Effector memory CD8-positive, alpha-beta T cell (primary cell): ENCODE results near the gene WNT9A.
A peak's percentile ranks its signal among the peaks of the same experiment; 100 is the strongest.
"Not testable (repeated sequence)": the region's sequence is repeated elsewhere in the genome, so short reads cannot be mapped to it uniquely, and the experiment has no call there.

Experiments used
- ATAC-seq: fragments of 150-1000 bp; cut with Tn5 transposase; replicated peaks from 2 replicates; pipeline ENCODE4 v1.10.0; 2021; ENCODE audit warnings: mild to moderate bottlenecking, moderate library complexity
- DNase-seq, 3 experiments: peaks; one replicate each; pipeline ENCODE4 v3.0.0; 2021
- H3K27ac Mint-ChIP-seq, 2 donors: one replicate each; pipeline ENCODE4 v1.8.0; 2022; ENCODE audit warnings: mild to moderate bottlenecking in 2 of 2, mixed read lengths in 2 of 2, moderate library complexity in 2 of 2
- H3K27me3 Mint-ChIP-seq, 2 donors: one replicate each; pipeline ENCODE4 v1.8.0; 2022; ENCODE audit warnings: mixed read lengths in 2 of 2
- H3K36me3 Mint-ChIP-seq: one replicate; pipeline ENCODE4 v1.8.0; 2022; ENCODE audit warnings: mild to moderate bottlenecking, moderate library complexity, mixed read lengths; ENCODE audit not compliant: insufficient read depth
- H3K4me1 Mint-ChIP-seq, 2 donors: one replicate each; pipeline ENCODE4 v1.8.0; 2022; ENCODE audit warnings: low read depth in 2 of 2, mixed read lengths in 2 of 2
- H3K4me3 Mint-ChIP-seq, 2 donors: one replicate each; pipeline ENCODE4 v1.8.0; 2022; ENCODE audit warnings: mild to moderate bottlenecking in 2 of 2, mixed read lengths in 2 of 2, moderate library complexity in 2 of 2
- H3K9me3 Mint-ChIP-seq, 2 donors: one replicate each; pipeline ENCODE4 v1.8.0; 2022; ENCODE audit warnings: mixed read lengths in 2 of 2
- total RNA-seq, 9 experiments: gene quantifications; one replicate each; lab custom pipeline; 2026; lab: John Stamatoyannopoulos, UW

The WNT9A gene
- 0.13 to 2.7 (median 0.67) reads per million in 9 experiments for total RNA-seq

GRCh38 chr1:227947676-227948492 is at the start of gene WNT9A:
WNT9A (minus strand) TSS chr1:227947932; CDS start chr1:227947887, 45 bp downstream.
- no peaks in the 10 kb centered on the region for H3K36me3 Mint-ChIP-seq
- DNase-seq (no peak), ATAC-seq (peak; percentile 64)
- H3K9me3 Mint-ChIP-seq, result no peaks in the 10 kb centered on the region
- H3K27ac Mint-ChIP-seq, result no peak within 1 kb of the TSS
- H3K4me3 Mint-ChIP-seq, result peak within 1 kb of the TSS; percentile 73 to 80
- peaks cover 17 to 41% of the 10 kb centered on the region in 2 donors for H3K27me3 Mint-ChIP-seq
- peaks cover 4 to 6% of the 10 kb centered on the region in 2 donors for H3K4me1 Mint-ChIP-seq

DNA sequence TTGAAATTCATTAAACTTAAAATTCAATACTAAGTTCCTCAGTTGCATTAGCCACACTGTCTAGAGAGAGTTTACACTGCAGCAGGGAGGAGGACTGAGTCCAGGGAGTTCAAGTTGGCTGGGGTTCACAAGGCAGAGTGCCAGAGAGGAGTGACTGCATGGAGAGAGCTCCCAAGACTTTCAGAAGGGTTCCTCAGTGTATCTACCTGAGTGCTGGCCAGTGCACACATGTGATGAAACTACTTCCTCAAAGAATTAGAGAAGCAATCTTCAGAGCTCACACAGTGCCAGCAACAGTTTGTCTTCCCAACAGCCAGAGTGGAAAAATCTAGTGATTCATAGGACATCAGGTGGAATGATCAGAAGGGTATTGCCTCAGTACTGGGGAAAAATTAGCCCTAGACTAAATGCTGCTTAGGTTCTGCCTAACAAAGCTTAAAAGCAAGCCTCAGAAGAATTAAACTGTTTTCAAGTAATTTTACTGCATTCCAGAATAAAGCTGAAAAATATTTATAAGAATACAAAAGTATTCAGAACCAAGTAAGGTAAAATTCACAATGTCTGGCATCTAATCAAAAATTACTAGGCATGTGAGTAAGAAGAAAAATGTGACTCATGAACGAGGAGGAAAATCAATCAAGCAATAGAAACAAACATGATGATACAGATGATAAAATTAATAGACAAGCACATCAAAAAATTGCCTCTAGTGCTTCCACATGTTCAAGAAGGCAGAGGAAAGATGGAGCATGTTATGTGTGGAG is 48.6 kb upstream of the WNT9A start:
- Mint-ChIP-seq H3K4me3 (no peak overlapping the region), H3K4me1 (no peaks in the 10 kb centered on the region), H3K36me3 (no peaks in the 10 kb centered on the region), H3K9me3 (peaks cover 4 to 7% of the 10 kb centered on the region in 2 donors), H3K27ac (no peak overlapping the region), H3K27me3 (peaks cover 5 to 42% of the 10 kb centered on the region in 2 donors)
- ATAC-seq (no peak), DNase-seq (no peak)

DNA sequence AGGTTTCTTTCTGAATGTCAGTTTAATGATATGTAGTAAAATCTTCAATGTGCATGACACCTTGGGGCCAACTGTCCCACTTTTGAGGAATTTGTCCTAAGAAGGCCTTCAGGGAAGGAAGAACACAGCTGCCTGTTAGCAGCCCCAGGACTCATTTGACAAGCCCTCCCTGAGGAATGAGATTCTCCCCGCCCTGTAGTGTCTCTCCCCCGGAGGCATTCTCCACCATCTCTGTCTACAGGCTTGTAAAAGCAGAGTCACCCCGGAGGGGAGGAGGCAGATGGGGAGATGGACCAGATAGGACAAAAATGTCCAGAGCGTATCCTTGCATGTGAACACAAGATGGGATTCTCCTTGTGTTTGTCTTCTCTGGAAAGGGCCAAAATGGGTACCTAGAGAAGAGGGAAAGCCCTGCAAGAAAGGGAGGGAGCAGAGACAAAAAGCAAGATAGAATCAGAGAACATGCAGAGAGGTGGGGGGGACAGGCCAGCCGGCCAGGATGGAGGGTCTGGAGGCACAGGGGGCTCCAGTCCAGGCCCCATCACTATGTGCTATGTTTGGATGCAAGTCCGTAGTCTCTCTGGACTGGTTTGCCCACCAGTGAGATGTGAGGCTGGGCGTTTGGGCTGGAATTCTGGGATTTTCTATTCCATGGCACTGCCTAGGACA is 47.0 kb upstream of the WNT9A start:
- H3K4me3 Mint-ChIP-seq, result no peak overlapping the region
- ATAC-seq (no peak), DNase-seq (no peak)
- no peak overlapping the region for H3K27ac Mint-ChIP-seq
- peaks cover 13 to 42% of the 10 kb centered on the region in 2 donors for H3K27me3 Mint-ChIP-seq
- peaks cover 4 to 7% of the 10 kb centered on the region in 2 donors for H3K9me3 Mint-ChIP-seq
- no peaks in the 10 kb centered on the region for H3K36me3 Mint-ChIP-seq
- no peaks in the 10 kb centered on the region for H3K4me1 Mint-ChIP-seq

DNA sequence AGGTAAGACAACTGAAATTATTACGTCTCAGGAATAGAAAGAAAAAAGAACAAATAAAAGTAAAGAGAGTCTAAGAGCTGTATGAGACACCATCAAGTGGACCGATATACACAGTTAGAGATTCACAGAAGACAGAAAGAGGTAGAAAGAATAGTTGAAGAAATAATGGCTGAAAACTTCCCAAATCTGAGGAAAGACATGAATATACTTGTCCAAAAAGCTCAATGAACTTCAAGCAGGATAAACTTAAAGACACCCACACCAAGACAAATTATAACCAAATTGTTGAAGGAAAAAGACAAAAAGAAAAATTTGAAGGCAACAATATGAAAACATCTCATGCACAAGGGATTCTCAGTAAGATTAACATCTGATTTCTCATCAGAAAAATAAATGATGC is 39.4 kb upstream of the WNT9A start:
- H3K4me3 Mint-ChIP-seq, result no peak overlapping the region
- DNase-seq (no peak), ATAC-seq (no peak)
- H3K4me1 Mint-ChIP-seq, result no peaks in the 10 kb centered on the region
- peaks cover 39 to 41% of the 10 kb centered on the region in 2 donors for H3K27me3 Mint-ChIP-seq
- H3K9me3 Mint-ChIP-seq, result no peaks in the 10 kb centered on the region
- H3K27ac Mint-ChIP-seq, result no peak overlapping the region
- no peaks in the 10 kb centered on the region for H3K36me3 Mint-ChIP-seq

DNA sequence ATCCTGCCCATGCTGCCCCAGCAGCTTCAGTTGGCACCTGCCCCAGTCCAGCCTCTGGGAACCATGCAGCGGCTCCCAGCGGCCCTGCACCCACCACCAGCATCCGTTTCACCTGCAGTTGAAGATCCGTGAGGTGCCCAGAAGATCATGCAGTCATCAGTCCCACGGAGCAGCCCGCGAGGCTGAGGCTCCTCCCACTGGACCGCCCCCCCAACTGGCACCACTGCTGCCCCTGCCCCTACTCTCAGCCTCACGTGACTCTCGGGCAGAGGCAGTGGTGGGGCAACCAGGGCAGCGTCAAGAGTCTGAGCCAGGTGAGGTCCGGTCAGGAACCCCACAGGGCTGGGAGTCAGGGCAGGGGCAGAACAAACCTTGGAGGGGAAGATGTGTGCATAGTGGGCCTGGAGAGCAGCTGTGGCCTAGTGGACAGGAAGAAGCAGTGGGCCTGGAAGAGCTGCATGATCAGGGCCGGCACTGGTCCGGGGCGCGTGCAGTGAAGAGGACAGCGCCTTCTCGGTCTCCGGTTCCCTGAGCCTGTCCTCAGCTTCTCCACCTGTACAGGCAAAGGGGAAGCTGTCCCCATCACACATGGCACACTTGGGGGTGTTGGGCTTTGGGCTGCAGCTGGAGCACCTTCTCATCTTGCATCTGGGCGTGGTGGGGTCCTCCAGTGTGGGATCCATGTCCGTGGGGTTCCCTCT is 28.0 kb upstream of the WNT9A start:
- H3K36me3 Mint-ChIP-seq, H3K27ac Mint-ChIP-seq, H3K9me3 Mint-ChIP-seq, H3K4me3 Mint-ChIP-seq, ATAC-seq, H3K27me3 Mint-ChIP-seq, H3K4me1 Mint-ChIP-seq, DNase-seq: not testable (repeated sequence)

DNA sequence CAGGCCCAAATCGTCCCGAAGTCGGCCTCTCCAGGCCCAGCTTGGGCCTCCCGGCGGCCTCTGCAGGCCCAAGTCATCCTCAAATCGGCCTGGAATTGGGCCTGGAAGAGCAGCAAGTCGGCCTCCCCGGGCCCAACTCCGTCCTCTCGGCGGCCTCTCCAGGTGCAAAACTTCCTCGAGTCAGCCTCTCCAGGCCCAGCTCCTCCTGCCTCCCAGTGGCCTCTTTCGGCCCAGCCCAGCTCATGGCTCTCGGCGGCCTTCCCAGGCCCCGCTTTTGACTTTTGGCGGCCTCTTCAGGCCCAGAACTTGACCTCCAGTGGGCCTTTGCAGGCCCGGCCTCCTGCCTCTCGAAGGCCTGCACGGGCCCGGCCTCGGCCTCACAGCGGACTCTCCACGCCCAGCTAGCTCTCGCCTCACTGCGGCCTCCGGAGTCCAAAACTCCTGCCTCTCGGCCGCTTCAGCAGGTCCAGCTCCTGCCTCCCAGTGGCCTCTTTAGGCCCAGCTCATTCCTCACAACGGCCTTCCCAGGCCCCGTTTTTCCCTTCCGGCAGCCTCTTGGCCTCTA is 26.1 kb upstream of the WNT9A start:
- not testable (repeated sequence) for H3K4me3 Mint-ChIP-seq, H3K4me1 Mint-ChIP-seq, DNase-seq

DNA sequence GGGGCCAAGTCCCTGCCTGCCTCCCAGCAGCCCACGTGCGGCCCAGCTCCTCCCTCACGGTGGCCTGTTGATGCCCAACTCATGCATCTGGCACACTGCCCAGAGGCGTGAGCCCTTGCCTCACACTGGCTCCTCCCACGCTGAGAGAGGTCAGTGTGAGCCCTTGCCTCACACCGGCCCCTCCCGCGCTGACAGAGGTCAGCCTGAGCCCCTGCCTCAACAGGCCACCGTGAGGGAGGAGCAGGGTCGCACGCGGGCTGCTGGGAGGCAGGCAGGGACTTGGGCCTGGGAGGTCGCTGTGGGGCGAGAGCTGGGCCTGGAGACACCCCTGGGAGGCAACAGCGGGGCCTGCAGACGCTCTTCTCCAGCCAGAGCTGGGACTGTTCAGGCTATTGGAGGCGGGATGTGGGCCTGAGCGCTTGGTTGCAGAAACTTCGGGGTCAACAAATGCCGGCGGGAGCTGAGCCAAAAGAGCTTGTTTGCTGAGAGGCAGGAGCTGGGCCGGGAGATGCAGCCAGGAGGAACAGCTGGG is 25.2 kb upstream of the WNT9A start:
- H3K4me1 Mint-ChIP-seq, H3K27ac Mint-ChIP-seq, ATAC-seq, H3K27me3 Mint-ChIP-seq, H3K36me3 Mint-ChIP-seq, H3K9me3 Mint-ChIP-seq, DNase-seq, H3K4me3 Mint-ChIP-seq: not testable (repeated sequence)

More for the DNA sequence above, 26.1 kb upstream of the WNT9A start:
- not testable (repeated sequence) for H3K27ac Mint-ChIP-seq, H3K36me3 Mint-ChIP-seq, H3K27me3 Mint-ChIP-seq, ATAC-seq, H3K9me3 Mint-ChIP-seq

GRCh38 chr1:227972283-227972679 is 24.5 kb upstream of the WNT9A start:
- H3K36me3 Mint-ChIP-seq, H3K27ac Mint-ChIP-seq, ATAC-seq, H3K9me3 Mint-ChIP-seq, H3K27me3 Mint-ChIP-seq, DNase-seq, H3K4me1 Mint-ChIP-seq, H3K4me3 Mint-ChIP-seq: not testable (repeated sequence)

- not testable (repeated sequence) for H3K27ac Mint-ChIP-seq, H3K4me3 Mint-ChIP-seq, H3K36me3 Mint-ChIP-seq, H3K27me3 Mint-ChIP-seq, DNase-seq, H3K9me3 Mint-ChIP-seq, H3K4me1 Mint-ChIP-seq, ATAC-seq
Measured at GRCh38 chr1:227971643-227972282, 24.0 kb upstream of the WNT9A start.

- H3K9me3 Mint-ChIP-seq, H3K27me3 Mint-ChIP-seq, ATAC-seq, H3K4me3 Mint-ChIP-seq, H3K36me3 Mint-ChIP-seq, H3K27ac Mint-ChIP-seq, H3K4me1 Mint-ChIP-seq, DNase-seq: not testable (repeated sequence)
Measured at GRCh38 chr1:227971216-227971615, 23.5 kb upstream of the WNT9A start.

DNA sequence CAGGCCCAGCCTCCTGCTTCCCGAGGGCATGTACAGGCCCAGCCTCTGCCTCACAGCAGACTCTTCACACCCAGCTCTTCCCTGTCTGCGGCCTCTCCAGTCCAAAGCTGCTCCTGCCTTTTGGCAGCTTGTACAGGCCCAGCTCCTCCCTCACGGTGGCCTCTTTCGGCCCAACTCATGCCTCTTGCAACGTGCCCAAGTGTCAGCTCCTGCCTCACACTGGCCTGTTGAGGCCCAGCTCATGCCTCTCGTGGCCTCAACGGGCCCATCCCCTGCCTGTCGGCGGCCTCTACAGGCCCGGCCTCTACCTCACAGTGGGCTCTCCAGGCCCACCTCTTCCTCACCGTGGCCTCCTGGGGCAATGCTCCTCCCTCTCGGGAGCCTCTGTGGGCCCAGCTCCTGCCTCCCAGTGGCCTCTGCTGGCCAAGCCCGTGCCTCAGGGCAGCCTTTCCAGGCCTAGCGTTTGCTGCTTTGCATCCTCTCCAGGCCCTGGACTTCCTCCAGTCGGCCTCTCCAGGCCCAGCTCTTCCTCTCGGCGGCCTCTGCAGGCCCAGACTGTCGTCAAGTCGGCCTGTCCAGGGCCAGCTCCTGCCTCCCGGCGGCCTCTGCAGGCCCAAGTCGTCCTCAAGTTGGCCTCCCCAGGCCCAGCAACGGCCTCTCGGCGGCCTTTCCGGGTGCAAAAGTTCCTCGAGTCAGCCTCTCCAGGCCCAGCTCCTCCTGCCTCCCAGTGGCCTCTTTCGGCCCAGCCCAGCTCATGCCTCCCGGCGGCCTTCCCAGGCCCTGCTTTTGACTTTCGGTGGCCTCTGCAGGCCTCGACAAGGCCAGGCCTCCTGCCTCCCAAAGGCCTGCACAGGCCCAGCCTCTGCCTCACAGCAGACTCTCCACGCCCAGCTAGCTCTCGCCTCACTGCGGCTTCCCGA is 22.6 kb upstream of the WNT9A start:
- not testable (repeated sequence) for H3K9me3 Mint-ChIP-seq, H3K27me3 Mint-ChIP-seq, H3K36me3 Mint-ChIP-seq, H3K4me3 Mint-ChIP-seq, ATAC-seq, DNase-seq, H3K4me1 Mint-ChIP-seq
- peak overlapping the region in 1 of 2 donors; percentile 51 for H3K27ac Mint-ChIP-seq
